ENCODE results near the gene MYO6.

The MYO6 gene

DNA sequence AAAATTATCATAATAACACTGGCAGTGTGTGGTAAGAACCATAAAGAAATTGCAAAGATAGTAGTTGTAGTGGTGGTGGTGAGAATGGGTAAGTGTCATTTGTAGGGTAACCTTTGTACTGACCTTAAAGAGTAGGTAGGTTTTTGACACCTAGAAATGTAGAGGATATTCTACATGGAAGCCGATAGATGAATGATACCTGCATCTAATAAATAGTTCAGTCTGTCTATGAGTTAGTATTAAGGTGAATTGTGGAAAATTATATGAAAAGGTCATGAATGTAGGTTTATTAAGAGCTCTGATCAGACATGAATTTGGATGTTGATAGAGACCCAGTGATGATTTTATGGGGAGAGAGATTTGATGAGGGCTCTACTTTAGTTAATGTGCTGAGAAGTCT is 78.1 kb downstream of the MYO6 start:
- no peak for DNase-seq (ENCODE audit: low spot score)

DNA sequence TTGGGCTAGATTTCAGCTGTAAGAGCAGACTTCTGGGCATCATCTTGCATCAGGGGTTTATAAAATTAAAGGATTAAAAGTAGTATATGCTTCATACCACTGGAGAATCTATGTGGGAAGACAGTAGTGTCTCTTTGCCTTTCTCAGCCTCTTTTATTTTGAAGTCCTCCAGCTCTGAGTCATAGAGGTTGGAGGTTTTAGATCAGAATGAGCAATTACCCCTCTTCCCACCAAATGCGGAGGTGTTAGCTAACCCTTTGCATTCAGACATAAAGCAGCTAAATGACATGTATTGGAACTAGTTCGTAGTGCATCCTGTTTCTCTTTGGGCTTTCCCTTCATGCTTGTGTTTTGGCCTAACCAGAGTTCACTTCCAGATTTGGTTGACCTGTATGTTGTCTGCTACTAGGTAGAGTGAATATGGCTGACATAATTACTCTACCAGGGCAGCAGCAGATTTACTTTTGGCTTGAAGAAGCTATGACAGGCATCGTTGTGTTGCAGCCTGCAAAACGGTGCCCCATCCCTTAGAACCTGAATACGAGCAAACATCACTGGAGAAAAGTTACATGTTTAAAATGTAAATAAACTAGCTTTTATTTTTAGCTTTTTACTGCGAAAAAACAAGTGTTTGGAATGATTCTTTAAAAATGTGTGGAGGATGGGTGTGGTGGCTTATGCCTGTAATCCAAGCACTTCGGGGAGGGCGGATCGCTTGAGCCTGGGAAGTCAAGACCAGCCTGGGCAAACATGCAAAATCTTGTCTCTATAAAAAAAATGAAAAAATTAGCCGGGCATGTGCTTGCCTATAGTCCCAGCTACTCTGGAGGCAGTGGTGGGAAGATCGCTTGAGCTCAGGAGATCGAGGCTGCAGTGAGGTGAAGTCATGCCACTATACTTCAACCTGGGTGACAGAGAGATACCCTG is 82.2 kb downstream of the MYO6 start:
- no peak for DNase-seq (ENCODE audit: low spot score)

DNA sequence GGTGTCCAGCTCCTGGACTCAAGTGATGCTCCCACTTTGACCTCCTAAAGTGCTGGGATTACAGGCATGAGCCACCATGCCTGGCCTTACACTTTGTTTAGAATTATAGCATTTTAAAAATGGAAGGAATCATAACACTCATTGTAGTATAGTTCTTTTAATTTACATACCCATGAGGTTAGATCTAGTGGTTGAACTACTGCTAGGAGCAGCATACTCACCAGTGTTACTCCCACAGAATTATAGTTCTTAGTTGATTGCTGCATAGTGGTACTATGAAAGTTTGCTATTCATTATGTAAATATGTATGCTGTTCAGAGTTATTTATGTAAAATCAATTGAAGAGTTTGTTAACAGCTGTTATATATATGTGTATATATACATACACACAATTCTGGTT is 85.4 kb downstream of the MYO6 start:
- DNase-seq (ENCODE audit: low spot score), result no peak

DNA sequence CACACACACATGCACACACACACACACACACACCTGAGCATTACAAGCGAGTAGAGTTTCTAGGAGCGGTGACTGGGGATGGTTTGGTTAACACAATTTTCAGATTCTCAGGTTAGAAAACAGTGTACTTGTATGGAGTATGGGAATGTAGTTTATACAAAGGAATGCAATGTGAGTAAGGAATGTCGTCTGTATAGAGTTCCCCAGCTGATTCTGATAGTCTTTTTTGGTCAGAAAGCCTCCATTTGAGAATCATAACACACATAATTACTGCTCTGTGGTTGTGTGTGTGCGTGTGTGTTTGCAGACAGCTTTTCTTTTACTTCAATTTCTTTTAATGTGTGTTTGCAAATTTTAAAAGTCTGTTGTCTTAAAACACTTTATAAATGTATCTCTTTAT is 93.2 kb downstream of the MYO6 start:
- no peak for DNase-seq (ENCODE audit: low spot score)

DNA sequence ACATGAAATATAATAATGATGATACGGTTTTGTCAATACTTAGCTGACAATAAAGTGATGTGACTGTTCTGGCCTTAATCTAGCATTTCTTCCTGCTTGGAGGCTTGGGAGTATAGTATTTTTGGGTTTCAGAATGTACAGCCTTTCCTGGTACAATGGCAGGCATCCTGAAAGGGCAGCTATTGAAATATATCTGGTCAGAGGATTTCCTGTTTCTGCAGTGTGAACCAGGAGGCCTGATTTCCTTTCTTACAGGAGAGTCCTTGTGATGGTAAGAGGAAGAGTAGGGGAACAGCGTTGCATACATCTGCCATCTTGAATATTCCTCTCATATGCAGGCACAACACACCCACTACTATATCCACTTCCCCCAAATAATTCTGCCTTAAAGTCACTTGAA is 93.7 kb downstream of the MYO6 start:
- no peak for DNase-seq (ENCODE audit: low spot score)

DNA sequence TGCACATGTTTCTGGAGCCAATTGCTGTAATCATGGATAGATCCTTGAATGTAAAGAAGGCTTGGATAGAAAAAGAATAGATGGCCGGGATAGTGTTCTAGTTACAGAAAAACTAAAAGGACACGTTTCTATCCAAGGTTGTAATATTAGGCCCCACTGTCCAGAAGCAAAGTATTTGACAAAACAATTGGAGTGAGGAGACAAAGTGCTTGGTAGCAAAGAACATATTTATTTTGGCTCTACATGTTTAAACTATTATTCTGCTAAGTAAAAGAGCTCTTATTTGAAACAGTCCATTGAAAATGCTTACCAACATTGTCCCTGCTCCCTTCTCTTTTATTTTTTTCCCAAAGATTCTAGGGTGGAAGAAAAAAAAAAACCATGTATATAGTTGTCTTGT is 94.4 kb downstream of the MYO6 start:
- no peak for DNase-seq (ENCODE audit: low spot score)

DNA sequence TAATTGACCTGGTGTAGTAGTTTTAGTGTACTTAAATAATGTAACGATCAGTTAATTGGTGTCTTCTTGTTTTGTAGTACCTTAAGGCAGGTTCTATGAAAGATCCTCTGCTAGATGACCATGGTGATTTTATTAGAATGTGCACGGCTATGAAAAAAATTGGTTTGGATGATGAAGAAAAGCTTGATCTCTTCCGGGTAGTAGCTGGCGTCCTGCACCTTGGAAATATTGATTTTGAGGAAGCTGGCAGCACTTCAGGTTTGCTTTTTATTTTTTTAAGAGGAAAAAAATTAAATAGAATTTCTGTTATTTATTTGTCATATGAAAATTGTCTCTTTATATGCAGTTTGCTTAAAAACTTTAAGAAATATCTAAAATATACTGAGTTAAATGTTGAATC is 99.2 kb downstream of the MYO6 start:
- DNase-seq (ENCODE audit: low spot score), result no peak

DNA sequence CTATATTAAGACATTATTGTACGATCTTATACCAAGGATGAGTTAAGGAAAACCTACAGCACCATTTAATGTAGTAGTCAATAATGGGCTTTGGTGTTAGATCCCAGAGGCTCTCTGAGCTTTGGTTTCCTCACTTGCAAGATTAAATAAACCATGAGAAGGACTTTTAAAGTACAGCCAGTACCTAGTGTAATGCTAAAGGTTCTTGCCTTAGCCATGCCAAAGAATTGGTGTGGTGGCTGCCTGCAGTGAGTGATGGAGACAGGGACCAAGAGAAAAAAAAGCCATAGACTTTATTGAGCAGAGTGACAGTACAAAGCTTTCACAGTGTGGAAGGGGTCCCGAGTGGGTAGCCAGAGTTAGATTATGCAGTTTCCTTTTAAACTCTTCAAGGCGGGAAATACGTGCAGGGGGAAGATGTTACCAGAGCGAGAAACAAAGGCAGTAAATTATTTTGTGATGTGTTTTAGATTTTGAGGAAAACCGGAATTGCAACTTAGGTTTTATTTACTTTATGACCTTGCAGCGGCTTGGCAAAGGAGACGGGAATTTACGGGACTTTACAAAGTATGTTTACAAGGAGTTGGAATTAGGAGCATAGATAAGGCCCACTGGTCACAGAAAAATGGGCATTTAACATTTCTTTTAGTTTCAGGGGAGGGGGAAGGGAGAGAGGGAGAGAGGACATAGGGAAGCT is 100.4 kb downstream of the MYO6 start:
- DNase-seq (ENCODE audit: low spot score), result no peak

DNA sequence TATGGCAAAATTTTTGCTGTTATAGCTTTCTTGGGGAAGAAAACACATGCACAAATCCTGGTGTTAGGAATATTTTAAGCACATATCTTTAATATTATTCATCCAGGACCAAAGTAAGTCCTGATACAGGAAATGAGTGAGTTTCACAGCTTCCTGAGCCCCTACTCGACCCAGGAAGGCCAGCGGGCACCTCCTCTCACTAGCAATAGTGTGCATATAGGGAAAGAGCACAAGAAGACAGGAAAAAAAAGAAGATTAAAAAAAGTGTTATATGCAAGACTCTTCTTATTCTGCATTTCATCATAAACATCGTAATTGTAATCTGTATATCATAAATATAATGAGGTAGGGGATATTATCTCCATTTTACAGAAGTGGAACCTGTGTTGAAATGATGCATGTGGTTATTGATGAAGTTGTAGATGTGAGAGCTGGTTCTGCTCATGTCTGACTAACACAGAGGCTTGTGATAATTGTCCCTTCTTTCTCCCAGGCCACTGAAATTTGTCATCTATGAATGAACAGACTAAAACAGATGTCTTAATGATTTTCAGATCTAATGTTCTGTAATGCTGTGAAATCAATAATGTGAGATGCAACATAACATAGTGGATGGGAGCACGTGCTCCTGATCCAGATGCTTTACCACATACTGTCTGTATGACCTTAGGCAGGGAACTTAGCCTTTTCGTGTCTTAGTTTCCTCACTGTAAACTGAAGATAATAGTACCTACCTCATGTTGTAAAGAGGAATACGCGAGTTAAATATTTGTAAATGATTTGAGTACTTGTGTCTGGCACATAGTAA is 101.2 kb downstream of the MYO6 start:
- no peak for DNase-seq (ENCODE audit: low spot score)

DNA sequence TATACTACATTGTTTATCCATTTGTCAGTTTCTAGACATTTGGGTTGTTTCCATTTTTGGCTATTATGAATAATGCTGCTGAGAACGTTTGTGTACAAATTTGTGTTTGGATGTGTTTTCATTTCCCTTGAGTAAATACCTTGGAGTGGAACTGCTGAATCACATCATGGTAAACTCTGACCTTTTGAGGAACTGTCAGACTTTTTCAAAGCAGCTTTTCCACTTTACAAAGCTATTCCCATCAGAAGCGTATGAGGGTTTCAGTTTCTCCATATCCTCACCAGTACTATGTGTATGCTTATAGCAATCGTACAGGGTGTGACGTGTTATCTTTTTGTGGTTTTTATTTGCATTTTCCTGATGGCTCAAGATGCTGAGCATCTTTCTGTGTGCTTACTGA is 103.7 kb downstream of the MYO6 start:
- peak; percentile 6 for DNase-seq (ENCODE audit: low spot score)

DNA sequence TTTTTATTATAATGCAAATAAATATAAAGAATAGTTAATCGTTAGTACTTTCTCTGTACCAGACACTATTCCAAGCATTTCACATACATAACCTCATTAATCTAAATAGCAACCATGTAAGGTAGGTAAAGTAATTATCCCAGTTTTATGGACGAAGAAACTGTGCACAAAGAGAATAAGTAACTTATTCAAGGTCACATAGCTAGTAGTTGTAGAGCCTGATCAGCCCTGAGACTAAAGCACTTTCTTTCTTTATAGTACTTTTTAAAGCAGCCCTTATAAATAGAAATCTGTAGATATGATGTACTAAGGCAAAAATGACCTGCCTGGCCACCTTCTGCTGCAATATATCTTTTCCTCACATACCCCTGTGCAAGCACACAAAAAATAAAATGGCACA is 104.8 kb downstream of the MYO6 start:
- DNase-seq (ENCODE audit: low spot score), result no peak

DNA sequence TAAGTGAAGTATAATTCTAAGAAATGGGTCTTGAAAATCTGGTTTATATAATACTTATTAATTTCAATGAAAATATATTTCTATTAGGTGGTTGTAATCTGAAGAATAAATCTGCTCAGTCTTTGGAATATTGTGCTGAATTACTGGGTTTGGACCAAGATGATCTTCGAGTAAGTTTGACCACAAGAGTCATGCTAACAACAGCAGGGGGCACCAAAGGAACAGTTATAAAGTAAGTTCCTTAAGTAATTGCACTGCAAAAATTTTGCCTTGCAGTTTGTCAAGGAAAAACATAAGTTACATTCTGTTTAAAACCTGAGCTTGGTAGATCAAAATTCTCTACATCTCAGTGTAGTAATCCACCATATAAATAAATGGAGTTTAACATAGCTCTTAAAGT is 106.0 kb downstream of the MYO6 start:
- peak; percentile 5 for DNase-seq (ENCODE audit: low spot score)

DNA sequence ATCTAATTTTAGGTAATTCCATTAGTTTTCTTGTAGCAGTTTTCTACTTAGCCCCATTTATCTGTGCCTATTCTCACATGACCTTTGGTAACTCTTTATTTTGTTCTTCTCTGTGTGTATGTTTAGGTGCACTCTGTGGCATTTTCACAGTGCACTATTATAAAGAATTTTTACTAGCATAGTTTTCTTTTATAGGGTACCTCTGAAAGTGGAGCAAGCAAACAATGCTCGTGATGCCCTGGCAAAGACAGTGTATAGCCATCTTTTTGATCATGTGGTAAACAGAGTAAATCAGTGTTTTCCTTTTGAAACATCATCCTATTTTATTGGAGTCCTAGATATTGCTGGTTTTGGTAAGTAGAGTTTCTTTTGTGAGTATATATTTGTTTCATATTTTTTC is 107.9 kb downstream of the MYO6 start:
- no peak for DNase-seq (ENCODE audit: low spot score)

DNA sequence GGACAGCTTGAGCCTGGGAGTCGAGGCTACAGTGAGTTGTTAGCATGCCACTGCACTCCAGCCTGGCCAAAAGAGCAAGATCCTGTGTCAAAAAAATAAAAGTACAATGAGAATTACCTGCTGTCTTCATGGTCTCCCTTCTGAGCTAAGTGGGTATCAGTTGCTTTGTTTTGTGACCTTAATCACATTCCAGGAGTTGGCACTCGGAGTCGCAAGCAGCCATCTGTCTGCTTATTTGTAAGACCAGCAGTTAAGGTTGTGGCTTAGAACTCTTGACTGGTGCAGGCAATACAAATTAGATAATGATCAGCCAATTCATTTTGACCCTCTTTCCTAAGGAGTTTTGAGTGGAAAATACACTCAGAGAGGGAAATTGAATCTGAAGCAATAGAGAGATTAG is 114.0 kb downstream of the MYO6 start:
- no peak for DNase-seq (ENCODE audit: low spot score)

DNA sequence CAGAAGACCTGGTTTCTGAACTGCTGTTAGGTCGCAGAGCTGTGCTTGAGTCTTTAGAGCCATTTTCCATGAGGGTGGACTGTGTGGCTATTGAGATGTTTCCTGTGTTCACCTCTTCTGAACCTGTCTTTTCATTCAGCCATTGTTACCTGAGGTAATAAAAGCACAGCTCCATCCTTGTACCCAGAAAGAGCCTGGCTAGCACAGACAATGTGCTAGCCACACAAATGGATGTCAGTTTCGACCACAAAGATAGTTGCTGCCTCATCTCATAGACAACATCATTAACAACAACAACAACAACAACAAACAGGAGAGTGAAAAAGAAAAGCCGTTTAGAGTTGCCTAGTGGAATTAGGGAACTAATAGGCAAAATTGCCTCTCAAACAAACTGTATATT is 114.7 kb downstream of the MYO6 start:
- DNase-seq (ENCODE audit: low spot score), result no peak

DNA sequence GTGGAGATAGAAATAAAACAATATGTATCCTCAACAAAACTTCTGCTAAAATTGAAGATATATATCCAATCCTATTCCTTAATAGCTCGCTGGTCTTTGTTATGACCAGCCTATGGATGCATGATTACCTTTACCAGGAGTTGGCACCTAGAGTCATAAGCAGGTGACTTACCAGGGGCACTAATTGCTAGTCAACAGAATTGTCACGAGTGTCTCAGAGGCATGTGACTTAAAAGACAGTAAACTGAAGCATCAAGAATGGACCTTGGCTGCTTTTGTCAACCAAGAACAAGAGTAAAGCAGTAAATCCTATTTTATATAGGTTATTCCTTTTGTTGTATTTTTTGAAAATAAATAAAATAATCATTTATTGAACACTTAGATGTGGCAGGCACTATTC is 115.4 kb downstream of the MYO6 start:
- no peak for DNase-seq (ENCODE audit: low spot score)

DNA sequence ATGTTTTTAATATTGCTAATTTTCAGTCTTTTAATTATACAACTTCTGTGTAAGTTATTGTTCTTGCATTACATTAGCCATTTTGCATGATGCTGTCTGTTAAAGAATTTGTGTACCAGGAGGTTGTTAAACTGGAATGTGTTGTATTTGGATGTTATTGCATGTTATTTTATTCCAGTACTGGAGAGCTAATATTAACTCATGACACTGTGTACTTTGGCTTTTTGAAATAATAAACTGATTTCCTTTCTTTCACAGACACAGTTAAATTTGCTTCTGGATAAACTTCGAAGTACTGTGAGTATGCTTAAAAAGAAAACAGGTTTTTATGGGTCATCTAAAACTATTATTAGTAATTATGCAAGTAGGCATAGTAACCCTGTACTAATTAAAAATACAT is 121.3 kb downstream of the MYO6 start:
- no peak for DNase-seq (ENCODE audit: low spot score)

DNA sequence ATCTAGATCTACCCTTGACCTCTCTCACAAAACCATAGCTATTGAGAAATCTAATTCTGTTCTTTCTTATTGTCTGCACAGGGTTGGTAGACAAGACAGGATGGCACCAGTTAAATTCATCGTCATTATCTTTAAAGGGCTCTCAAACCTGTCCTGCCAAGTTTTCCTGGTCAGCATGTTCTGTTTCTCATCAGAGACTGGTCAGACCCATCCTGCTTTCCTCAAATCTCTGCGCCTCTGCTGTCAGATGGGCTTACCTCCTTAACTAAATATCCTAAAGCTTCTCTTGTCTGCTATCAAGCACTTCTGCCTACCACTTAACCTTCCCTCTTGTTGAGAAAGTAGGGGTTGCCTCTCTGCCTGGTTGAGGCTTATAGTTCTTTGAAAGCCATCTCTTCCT is 125.2 kb downstream of the MYO6 start:
- DNase-seq (ENCODE audit: low spot score), result no peak

DNA sequence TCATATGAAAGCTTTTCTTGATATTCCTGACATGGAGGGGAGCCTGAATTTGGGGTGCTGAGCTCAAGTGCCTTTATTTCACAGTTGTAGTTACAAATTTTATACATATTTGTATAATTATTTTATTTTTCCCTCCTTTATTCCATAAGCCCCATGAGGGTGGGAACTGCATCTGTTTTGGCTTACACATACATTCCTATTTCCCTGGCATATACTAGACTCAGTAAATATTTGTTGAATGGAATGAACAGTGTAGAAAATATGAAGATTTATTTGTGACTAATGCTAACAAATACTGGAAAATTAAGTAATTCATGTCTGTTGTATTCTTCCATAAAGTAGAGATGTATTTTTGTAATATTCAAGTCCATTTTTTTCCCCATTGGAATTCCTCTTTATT is 127.1 kb downstream of the MYO6 start:
- no peak for DNase-seq (ENCODE audit: low spot score)

DNA sequence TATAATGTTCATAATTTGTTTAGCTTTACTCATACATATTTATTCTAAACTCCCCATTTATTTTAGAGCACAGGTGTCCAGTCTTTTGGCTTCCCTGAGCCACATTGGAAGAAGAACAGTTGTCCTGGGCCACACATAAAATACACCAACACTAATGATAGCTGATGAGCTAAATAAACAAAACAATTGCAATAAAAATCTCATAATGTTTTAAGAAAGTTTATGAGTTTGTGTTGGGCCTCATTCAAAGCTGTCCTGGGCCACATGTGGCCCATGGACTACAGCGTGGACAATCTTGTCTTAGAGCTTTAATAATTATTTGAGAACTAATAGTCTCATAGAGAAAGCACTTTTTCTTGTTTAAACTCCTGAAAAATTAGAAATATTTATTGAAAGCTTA is 131.3 kb downstream of the MYO6 start:
- no peak for DNase-seq (ENCODE audit: low spot score)

DNA sequence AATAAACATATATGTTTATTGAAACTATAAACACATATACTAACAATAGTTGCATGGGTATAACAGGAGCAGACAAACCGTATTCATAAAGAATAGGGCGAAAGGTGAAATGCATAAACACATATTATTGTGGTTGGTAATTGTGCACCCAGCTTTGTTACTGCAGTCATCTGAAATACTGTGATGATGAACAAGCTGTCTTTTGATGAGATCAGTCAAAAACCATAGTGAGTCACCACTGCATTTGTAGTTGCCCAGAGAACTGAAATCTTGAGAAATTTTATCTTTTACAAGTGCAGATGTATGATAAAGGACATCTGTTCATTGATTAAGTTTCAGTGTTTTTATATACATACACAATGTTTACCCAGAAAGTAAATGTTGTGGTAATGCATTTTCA is 133.7 kb downstream of the MYO6 start:
- DNase-seq (ENCODE audit: low spot score), result no peak

DNA sequence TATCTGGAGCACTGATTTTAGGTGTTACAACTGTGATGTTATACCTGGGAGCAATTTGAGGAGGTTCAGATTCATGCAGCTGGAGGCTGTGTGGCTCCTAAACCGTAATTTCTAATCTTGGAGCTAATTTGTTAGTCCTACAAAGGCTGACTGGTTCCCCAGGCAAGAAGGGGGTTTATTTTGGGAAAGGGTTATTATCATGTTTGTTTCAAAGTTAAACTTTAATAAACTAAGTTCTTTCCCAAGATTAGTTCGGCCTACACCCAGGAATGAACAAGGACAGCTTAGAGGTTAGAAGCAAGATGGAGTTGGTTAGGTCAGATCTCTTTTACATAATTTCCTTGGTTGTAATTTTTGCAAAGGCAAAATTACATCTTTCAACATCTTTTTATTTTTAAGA is 135.8 kb downstream of the MYO6 start:
- DNase-seq (ENCODE audit: low spot score), result no peak

DNA sequence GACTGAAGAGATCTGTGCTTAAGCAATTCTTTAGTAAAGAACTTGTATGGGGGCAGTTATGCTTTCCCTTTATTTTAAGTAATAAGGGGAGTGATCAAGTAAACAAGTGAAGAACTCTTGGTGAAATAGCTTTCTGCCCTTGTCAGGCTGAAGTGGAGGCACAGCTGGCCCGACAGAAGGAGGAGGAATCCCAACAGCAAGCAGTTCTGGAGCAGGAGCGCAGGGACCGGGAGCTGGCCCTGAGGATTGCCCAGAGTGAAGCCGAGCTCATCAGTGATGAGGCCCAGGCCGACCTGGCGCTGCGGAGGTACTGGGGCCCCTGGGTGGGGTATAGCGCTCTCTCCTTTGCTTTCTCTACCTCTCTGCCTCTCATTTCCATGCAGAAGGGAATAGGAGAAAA is 143.3 kb downstream of the MYO6 start:
- no peak for DNase-seq (ENCODE audit: low spot score)

Data from HuH-7 (cell line).